DND-41 (cell line): ENCODE results near the gene SPATA46.

Experiments used
- ATAC-seq: fragments of 200-7000 bp; cut with Tn5 transposase; 3 replicates; pipeline ENCODE4 v1.9.1; 2021; ENCODE audit warnings: low read depth; ENCODE audit not compliant: insufficient read depth
- DNase-seq: peaks from one replicate; pipeline ENCODE4 v3.0.0-alpha.2; 2020
- H2AFZ ChIP-seq: 2 replicates; pipeline ENCODE4 v1.6.0; 2012; ENCODE audit warnings: low read depth, low read length
- H3K27ac ChIP-seq: 2 replicates; pipeline ENCODE4 v1.5.1; 2012; ENCODE audit warnings: low read length, inconsistent platforms
- H3K27me3 ChIP-seq: fragments of 200-600 bp; sonication (generic); 2 replicates; pipeline ENCODE4 v1.6.0; 2012; ENCODE audit warnings: low read length, mild to moderate bottlenecking, inconsistent platforms; ENCODE audit not compliant: insufficient read depth, poor library complexity
- H3K36me3 ChIP-seq: 2 replicates; pipeline ENCODE4 v1.5.1; 2012; ENCODE audit warnings: low read length, inconsistent platforms; ENCODE audit not compliant: insufficient read depth
- H3K4me1 ChIP-seq: 2 replicates; pipeline ENCODE4 v1.5.1; 2012; ENCODE audit warnings: mild to moderate bottlenecking, low read length; ENCODE audit not compliant: insufficient read depth
- H3K4me2 ChIP-seq: 2 replicates; pipeline ENCODE4 v1.6.0; 2012; ENCODE audit warnings: mild to moderate bottlenecking, moderate library complexity, low read length, inconsistent platforms; ENCODE audit not compliant: insufficient read depth
- H3K4me3 ChIP-seq, 2 experiments: fragments of 200-600 bp in 1 of 2; shearing (Covaris generic) in 1 of 2; 2 replicates each; pipeline ENCODE4 v1.5.1; 2012 to 2016; ENCODE audit warnings: inconsistent platforms in 2 of 2, low read length in 2 of 2, mild to moderate bottlenecking in 2 of 2, low read depth in 1 of 2, moderate library complexity in 1 of 2
- H3K79me2 ChIP-seq: 2 replicates; pipeline ENCODE4 v1.6.0; 2012; ENCODE audit warnings: low read length, inconsistent platforms; ENCODE audit not compliant: insufficient read depth
- H3K9ac ChIP-seq: 2 replicates; pipeline ENCODE4 v1.6.0; 2012; ENCODE audit warnings: low read depth, mild to moderate bottlenecking, inconsistent platforms, low read length, moderate library complexity
- H3K9me3 ChIP-seq: 2 replicates; pipeline ENCODE4 v1.5.1; 2012; ENCODE audit warnings: low read length, moderate library complexity, mild to moderate bottlenecking, inconsistent platforms; ENCODE audit not compliant: insufficient read depth, severe bottlenecking
- H4K20me1 ChIP-seq: 2 replicates; pipeline ENCODE4 v1.6.0; 2012; ENCODE audit warnings: low read length; ENCODE audit not compliant: insufficient read depth
- CTCF ChIP-seq: IDR thresholded peaks from 2 replicates; pipeline ENCODE4 v1.5.1; 2012; ENCODE audit warnings: borderline replicate concordance, low read length, moderate library complexity, mild to moderate bottlenecking; ENCODE audit not compliant: poor library complexity, severe bottlenecking; ENCODE audit errors: extremely low read depth
- EZH2 ChIP-seq: IDR thresholded peaks from 3 replicates; pipeline ENCODE4 v1.6.1; 2012; ENCODE audit warnings: borderline replicate concordance, low read depth, mild to moderate bottlenecking, moderate library complexity, low read length, inconsistent platforms; ENCODE audit not compliant: severe bottlenecking

The SPATA46 gene

DNA sequence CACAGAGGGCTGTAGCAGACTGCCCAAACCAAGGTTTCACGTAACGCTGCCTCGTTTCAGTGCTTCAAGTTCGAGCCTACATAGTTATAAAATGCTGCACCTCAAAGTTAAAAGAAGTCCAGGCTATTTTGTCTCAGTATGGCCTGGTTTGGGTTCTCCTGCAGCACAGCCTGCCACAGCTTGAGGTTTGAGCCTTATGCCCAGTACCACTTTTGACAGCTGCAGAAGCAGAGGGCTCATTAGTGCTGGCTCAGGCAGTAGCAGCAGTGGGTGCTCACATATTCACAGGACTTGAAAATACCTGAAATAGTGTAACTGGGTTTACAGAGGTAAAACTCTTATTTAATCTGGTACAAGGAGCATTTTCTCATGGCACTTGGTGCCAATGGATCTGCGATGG is 15.3 kb downstream of the SPATA46 start:
- Histone ChIP-seq H4K20me1 (no peaks in the 10 kb centered on the region; the same call in 1 of the 2 replicates), H3K4me1 (no peaks in the 10 kb centered on the region), H3K27ac (no peak overlapping the region), H3K36me3 (no peaks in the 10 kb centered on the region), H3K9ac (no peak overlapping the region), H3K9me3 (no peaks in the 10 kb centered on the region), H3K4me3 (no peak overlapping the region), H3K79me2 (no peaks in the 10 kb centered on the region), H2AFZ (no peak overlapping the region), H3K4me2 (no peak overlapping the region), H3K27me3 (no peaks in the 10 kb centered on the region)
- no peak for ATAC-seq
- no peak for TF ChIP-seq CTCF
- DNase-seq = no peak

DNA sequence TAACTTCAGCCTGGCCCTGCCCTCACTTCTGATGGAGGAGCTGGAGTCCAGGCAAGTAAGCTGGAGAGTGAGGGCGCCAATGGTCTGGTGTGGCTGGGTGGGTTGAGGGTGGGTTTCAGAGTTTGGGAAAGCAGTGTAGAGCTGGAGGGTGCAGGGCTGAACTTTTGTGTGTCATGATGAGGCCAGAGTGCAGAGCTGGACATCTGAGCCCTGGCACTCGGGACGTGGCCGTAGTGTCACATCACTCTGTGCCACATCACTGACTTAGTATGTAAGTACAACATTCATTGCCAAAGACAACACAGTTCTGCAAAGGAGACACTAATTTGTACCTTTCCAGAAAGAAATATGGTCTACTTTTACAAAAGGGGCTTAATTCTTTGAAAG is 15.8 kb downstream of the SPATA46 start:
- Histone ChIP-seq H3K9ac (no peak overlapping the region), H3K27ac (no peak overlapping the region), H3K36me3 (no peaks in the 10 kb centered on the region), H3K9me3 (no peaks in the 10 kb centered on the region), H2AFZ (no peak overlapping the region), H3K4me3 (no peak overlapping the region), H3K27me3 (no peaks in the 10 kb centered on the region), H3K79me2 (no peaks in the 10 kb centered on the region), H3K4me1 (no peaks in the 10 kb centered on the region), H3K4me2 (no peak overlapping the region), H4K20me1 (no peaks in the 10 kb centered on the region)
- ATAC-seq (no peak), DNase-seq (no peak)
- TF ChIP-seq CTCF (no peak), EZH2 (no peak)

- Histone ChIP-seq H4K20me1 (no peaks in the 10 kb centered on the region), H3K4me3 (no peak overlapping the region), H3K4me2 (no peak overlapping the region)
Measured at GRCh38 chr1:162360237-162360873, 16.3 kb downstream of the SPATA46 start.

More at GRCh38 chr1:162360237-162360873, 16.3 kb downstream of the SPATA46 start:
- no peaks in the 10 kb centered on the region for H3K36me3 ChIP-seq
- no peaks in the 10 kb centered on the region for H3K27me3 ChIP-seq
- H3K9ac ChIP-seq = no peak overlapping the region
- H3K27ac ChIP-seq = no peak overlapping the region
- no peak for DNase-seq
- TF ChIP-seq EZH2 (no peak), CTCF (no peak)
- H2AFZ ChIP-seq = no peak overlapping the region
- H3K9me3 ChIP-seq = no peaks in the 10 kb centered on the region
- no peaks in the 10 kb centered on the region for H3K4me1 ChIP-seq
- no peaks in the 10 kb centered on the region for H3K79me2 ChIP-seq
- no peak for ATAC-seq
